ENCODE measurements around the gene PRSS12. TPM values are rescaled to one million over a fixed set of nuclear protein-coding genes. Genes with fewer than 3 reads are reported as not detected.

Gene PRSS12
- total and polyA plus RNA-seq, 2 experiments from 2014 or later = 5.5 to 12.9 TPM

DNA sequence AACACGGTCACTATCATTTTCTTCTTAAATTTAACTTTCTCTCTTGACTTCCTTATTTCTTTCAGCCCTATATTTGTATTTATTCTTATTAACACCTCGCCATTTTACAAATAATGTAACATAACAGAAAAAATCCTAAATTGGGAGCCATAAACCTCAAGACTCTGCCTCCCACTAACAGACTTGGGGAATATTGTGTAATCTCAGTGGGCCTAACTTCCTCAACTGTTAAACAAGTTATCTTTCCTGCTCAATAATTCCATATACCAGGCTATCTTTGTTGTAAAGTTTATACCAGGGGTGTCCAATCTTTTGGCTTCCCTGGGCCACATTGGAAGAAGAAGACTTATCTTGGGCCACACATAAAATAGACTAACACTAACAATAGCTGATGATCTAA lies 26.2 kb downstream of the PRSS12 start:
- DNase-seq (ENCODE audit: low spot score) = no peak
- TF ChIP-seq, protein P1, sequence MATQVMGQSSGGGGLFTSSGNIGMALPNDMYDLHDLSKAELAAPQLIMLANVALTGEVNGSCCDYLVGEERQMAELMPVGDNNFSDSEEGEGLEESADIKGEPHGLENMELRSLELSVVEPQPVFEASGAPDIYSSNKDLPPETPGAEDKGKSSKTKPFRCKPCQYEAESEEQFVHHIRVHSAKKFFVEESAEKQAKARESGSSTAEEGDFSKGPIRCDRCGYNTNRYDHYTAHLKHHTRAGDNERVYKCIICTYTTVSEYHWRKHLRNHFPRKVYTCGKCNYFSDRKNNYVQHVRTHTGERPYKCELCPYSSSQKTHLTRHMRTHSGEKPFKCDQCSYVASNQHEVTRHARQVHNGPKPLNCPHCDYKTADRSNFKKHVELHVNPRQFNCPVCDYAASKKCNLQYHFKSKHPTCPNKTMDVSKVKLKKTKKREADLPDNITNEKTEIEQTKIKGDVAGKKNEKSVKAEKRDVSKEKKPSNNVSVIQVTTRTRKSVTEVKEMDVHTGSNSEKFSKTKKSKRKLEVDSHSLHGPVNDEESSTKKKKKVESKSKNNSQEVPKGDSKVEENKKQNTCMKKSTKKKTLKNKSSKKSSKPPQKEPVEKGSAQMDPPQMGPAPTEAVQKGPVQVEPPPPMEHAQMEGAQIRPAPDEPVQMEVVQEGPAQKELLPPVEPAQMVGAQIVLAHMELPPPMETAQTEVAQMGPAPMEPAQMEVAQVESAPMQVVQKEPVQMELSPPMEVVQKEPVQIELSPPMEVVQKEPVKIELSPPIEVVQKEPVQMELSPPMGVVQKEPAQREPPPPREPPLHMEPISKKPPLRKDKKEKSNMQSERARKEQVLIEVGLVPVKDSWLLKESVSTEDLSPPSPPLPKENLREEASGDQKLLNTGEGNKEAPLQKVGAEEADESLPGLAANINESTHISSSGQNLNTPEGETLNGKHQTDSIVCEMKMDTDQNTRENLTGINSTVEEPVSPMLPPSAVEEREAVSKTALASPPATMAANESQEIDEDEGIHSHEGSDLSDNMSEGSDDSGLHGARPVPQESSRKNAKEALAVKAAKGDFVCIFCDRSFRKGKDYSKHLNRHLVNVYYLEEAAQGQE (IDR thresholded peaks at IDR 0.05; ENCODE audit: unreplicated experiment) = no peak
- TF ChIP-seq JUNB (IDR thresholded peaks at IDR 0.05; ENCODE audit: unreplicated experiment) (no peak), ZNF114 (CRISPR knock-in tag; IDR thresholded peaks at IDR 0.05) (no peak), NANOG (IDR thresholded peaks at IDR 0.05; ENCODE audit: borderline replicate concordance) (no peak), POLR2AphosphoS5 (IDR thresholded peaks at IDR 0.05; ENCODE audit: low read depth) (no peak)
- H3K9me3 Mint-ChIP-seq = no peaks in the 10 kb centered on the region
- no peaks in the 10 kb centered on the region for H3F3A ChIP-seq (replicated peaks; ENCODE audit: low read depth)
- H3K4me3 ChIP-seq = no peak overlapping the region
- no peak overlapping the region for H2AFZ ChIP-seq
- H3K4me3 Mint-ChIP-seq = no peak overlapping the region
- no peak overlapping the region for H3K27ac Mint-ChIP-seq
- H3K4me2 ChIP-seq = no peak overlapping the region
- no peaks in the 10 kb centered on the region for H4K20me1 ChIP-seq (replicated peaks; ENCODE audit: insufficient read depth)
- ATAC-seq = no peak
- no peak overlapping the region for H3K27ac ChIP-seq (ENCODE audit: low read depth)
- no peaks in the 10 kb centered on the region for H3K9me2 ChIP-seq (ENCODE audit: insufficient read depth)
- H3K27me3 Mint-ChIP-seq (ENCODE audit: insufficient read depth, low read depth, poor library complexity) = peaks cover 4% of the 10 kb centered on the region
- peaks cover 24% of the 10 kb centered on the region for H3K4me1 ChIP-seq (ENCODE audit: insufficient read depth)
- H3K79me2 ChIP-seq (replicated peaks; ENCODE audit: insufficient read depth) = no peaks in the 10 kb centered on the region
- H3K4me1 Mint-ChIP-seq = peaks cover 28% of the 10 kb centered on the region
- no peaks in the 10 kb centered on the region for H3K36me3 Mint-ChIP-seq (ENCODE audit: low read depth)
- H3K27me3 ChIP-seq (ENCODE audit: insufficient read depth) = no peaks in the 10 kb centered on the region
- no peaks in the 10 kb centered on the region for H3K36me3 ChIP-seq (ENCODE audit: insufficient read depth)

DNA sequence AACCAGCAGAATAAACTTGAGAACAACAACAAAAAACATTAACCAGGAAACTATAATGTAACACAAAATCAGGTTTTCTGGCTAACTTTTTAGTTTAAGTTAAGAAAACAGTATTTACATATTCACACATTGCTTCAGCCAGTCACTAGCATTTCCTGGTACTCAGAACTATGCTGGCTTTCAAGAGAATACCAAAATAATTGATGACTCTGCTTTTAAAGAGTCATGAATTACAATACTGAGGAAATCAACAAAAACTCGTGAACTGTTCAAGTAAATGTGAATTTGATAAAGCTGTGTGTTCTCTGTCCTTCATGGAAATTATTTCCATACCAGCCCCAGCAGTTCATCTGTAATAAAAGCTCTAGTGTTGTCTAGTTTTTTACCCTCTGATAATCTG lies 27.4 kb downstream of the PRSS12 start:
- Mint-ChIP-seq H3K4me1 (peaks cover 24% of the 10 kb centered on the region), H3K36me3 (ENCODE audit: low read depth) (no peaks in the 10 kb centered on the region), H3K9me3 (no peaks in the 10 kb centered on the region), H3K27ac (peak overlapping the region; percentile 93), H3K27me3 (ENCODE audit: insufficient read depth, low read depth, poor library complexity) (peaks cover 4% of the 10 kb centered on the region), H3K4me3 (no peak overlapping the region)
- Histone ChIP-seq H3K4me1 (ENCODE audit: insufficient read depth) (peaks cover 24% of the 10 kb centered on the region), H3K79me2 (replicated peaks; ENCODE audit: insufficient read depth) (no peaks in the 10 kb centered on the region), H2AFZ (no peak overlapping the region), H3K27me3 (ENCODE audit: insufficient read depth) (no peaks in the 10 kb centered on the region), H3K4me2 (peak overlapping the region; percentile 37), H3K36me3 (ENCODE audit: insufficient read depth) (no peaks in the 10 kb centered on the region), H4K20me1 (replicated peaks; ENCODE audit: insufficient read depth) (no peaks in the 10 kb centered on the region), H3K9me2 (ENCODE audit: insufficient read depth) (no peaks in the 10 kb centered on the region), H3F3A (replicated peaks; ENCODE audit: low read depth) (no peaks in the 10 kb centered on the region), H3K27ac (ENCODE audit: low read depth) (peak overlapping the region; percentile 10; the same call in 1 of the 2 replicates), H3K4me3 (no peak overlapping the region)
- DNase-seq (ENCODE audit: low spot score) = peak; percentile 26
- ATAC-seq = no peak
- TF ChIP-seq, protein P2, sequence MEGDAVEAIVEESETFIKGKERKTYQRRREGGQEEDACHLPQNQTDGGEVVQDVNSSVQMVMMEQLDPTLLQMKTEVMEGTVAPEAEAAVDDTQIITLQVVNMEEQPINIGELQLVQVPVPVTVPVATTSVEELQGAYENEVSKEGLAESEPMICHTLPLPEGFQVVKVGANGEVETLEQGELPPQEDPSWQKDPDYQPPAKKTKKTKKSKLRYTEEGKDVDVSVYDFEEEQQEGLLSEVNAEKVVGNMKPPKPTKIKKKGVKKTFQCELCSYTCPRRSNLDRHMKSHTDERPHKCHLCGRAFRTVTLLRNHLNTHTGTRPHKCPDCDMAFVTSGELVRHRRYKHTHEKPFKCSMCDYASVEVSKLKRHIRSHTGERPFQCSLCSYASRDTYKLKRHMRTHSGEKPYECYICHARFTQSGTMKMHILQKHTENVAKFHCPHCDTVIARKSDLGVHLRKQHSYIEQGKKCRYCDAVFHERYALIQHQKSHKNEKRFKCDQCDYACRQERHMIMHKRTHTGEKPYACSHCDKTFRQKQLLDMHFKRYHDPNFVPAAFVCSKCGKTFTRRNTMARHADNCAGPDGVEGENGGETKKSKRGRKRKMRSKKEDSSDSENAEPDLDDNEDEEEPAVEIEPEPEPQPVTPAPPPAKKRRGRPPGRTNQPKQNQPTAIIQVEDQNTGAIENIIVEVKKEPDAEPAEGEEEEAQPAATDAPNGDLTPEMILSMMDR (conservative IDR thresholded peaks at IDR 0.05; ENCODE audit: low read depth in 2 of 2) = no peak
- peak; percentile 50; the same call in 1 of the 2 replicates for TF ChIP-seq NANOG (IDR thresholded peaks at IDR 0.05; ENCODE audit: borderline replicate concordance)
- no peak for TF ChIP-seq CREB1 (CRISPR knock-in tag; IDR thresholded peaks at IDR 0.05; ENCODE audit: low read depth)

Data from GM23338 (cell line).